Cardiac muscle cell (in vitro differentiated cells and primary cell): ENCODE data around the gene DNAJB12. TPM values are rescaled to one million over a fixed set of nuclear protein-coding genes. Genes with fewer than 3 reads are reported as not detected.
"Not testable (repeated sequence)": the region's sequence is repeated elsewhere in the genome, so short reads cannot be mapped to it uniquely, and the experiment has no call there.

Experiments used
- DNase-seq, 2 donors: peaks; one replicate each; pipeline versions ENCODE4 v3.0.0 to v3.0.0-alpha.2; 2010 to 2017; ENCODE audit warnings: low read depth in 1 of 2, low spot score in 1 of 2
- H3K27ac ChIP-seq: fragments of 200-600 bp; sonication (generic); 2 replicates; pipeline ENCODE4 v1.5.1; 2016
- H3K27me3 ChIP-seq: fragments of 200-600 bp; sonication (generic); 2 replicates; pipeline ENCODE4 v1.6.0; 2016; ENCODE audit warnings: control low read depth
- H3K36me3 ChIP-seq: fragments of 200-600 bp; sonication (generic); 2 replicates; pipeline ENCODE4 v1.5.1; 2016; ENCODE audit warnings: control low read depth
- H3K4me1 ChIP-seq: fragments of 200-600 bp; sonication (generic); 2 replicates; pipeline ENCODE4 v1.8.1; 2017; ENCODE audit warnings: low read depth, mild to moderate bottlenecking, mixed run types
- H3K4me3 ChIP-seq: fragments of 200-600 bp; sonication (generic); 2 replicates; pipeline ENCODE4 v1.5.1; 2016; ENCODE audit warnings: mild to moderate bottlenecking
- H3K9me3 ChIP-seq: fragments of 200-600 bp; sonication (generic); 2 replicates; pipeline ENCODE4 v1.5.1; 2017; ENCODE audit warnings: low read depth, mild to moderate bottlenecking, control low read depth
- CTCF ChIP-seq: IDR thresholded peaks from 2 replicates; pipeline ENCODE4 v1.5.1; 2012; ENCODE audit warnings: low read depth, mild to moderate bottlenecking, low read length
- polyA plus RNA-seq: library from polyadenylated mRNA; unstranded; fragments of >200 nt; fragmentation: Nextera tagmentation; extraction: Ambion mirVana; gene quantifications from 2 replicates; pipeline ENCODE4 v1.2.1, GENCODE V29; 2016
- total RNA-seq: library from RNA; depleted of rRNA; stranded (reverse); fragments of >200 nt; gene quantifications from 2 replicates; pipeline ENCODE4 v1.2.3, GENCODE V29; 2016

DNAJB12 gene
- total and polyA plus RNA-seq, 2 experiments from 2014 or later: 23.8 to 32.0 TPM

DNA sequence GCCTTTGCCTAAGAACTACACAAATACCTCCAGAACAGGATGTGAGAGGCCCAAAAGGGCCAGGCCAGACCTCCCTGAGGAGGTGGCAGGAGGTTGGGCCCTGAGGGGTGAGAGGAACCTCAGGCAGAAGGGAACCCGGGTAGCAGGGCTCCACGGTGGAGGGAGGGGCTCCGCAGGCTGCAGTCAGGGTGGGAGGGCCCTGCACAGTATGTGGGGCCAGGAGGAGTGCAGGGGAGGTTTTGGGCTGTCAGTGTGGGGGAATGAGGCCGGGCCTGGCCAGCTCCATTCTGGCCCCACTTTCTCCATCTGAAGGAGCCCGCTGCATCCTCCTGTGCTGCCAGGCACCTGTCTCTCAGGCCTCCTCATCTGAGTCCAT lies 25.9 kb downstream of the DNAJB12 start:
- Histone ChIP-seq H3K4me3 (no peak overlapping the region), H3K4me1 (peaks cover 61% of the 10 kb centered on the region), H3K9me3 (no peaks in the 10 kb centered on the region), H3K36me3 (no peaks in the 10 kb centered on the region), H3K27ac (peak overlapping the region; percentile 69), H3K27me3 (no peaks in the 10 kb centered on the region)
- DNase-seq: no peak
- TF ChIP-seq CTCF: no peak

- Histone ChIP-seq H3K27ac (peak overlapping the region; percentile 69), H3K4me1 (peaks cover 57% of the 10 kb centered on the region), H3K36me3 (no peaks in the 10 kb centered on the region), H3K4me3 (no peak overlapping the region), H3K9me3 (no peaks in the 10 kb centered on the region), H3K27me3 (no peaks in the 10 kb centered on the region)
- peak; percentile 79 to 81 for DNase-seq
- TF ChIP-seq CTCF: peak; percentile 72
Measured at GRCh38 chr10:72328045-72328828, 26.5 kb downstream of the DNAJB12 start.

DNA sequence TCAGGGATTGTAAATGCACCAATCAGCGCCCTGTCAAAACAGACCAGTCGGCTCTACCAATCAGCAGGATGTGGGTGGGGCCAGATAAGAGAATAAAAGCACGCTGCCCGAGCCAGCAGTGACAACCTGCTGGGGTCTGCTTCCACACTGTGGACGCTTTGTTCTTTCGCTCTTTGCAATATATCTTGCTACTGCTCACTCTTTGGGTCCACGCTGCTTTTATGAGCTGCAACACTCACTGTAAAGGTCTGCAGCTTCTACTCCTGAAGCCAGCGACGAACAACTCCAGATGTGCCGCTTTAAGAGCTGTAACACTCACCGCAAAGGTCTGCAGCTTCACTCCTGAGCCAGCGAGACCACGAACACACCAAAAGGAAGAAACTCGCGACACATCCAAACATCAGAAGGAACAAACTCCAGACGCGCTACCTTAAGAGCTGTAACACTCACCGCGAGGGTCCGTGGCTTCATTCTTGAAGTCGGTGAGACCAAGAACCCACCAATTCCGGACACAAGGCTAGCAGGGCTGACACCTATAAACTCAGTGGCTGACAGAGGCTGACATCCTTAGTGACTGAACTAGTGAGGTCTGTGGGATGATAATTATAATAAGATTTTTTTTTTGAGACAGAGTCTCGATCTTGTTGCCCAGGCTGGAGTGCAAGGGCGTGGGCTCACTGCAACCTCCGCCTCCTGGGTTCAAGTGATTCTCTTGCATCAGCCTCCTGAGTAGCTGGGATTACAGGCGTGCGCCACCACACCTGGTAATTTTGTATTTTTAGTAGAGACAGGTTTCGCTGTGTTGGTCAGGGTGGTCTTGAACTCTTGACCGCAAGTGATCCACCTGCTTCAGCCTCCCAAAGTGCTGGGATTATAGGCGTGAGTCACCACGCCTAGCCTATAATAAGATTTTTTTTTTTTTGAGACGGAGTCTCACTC lies 27.8 kb downstream of the DNAJB12 start:
- H3K27ac ChIP-seq, DNase-seq, H3K27me3 ChIP-seq, H3K9me3 ChIP-seq, H3K36me3 ChIP-seq, H3K4me3 ChIP-seq: not testable (repeated sequence)
- peaks cover 50% of the 10 kb centered on the region for H3K4me1 ChIP-seq

DNA sequence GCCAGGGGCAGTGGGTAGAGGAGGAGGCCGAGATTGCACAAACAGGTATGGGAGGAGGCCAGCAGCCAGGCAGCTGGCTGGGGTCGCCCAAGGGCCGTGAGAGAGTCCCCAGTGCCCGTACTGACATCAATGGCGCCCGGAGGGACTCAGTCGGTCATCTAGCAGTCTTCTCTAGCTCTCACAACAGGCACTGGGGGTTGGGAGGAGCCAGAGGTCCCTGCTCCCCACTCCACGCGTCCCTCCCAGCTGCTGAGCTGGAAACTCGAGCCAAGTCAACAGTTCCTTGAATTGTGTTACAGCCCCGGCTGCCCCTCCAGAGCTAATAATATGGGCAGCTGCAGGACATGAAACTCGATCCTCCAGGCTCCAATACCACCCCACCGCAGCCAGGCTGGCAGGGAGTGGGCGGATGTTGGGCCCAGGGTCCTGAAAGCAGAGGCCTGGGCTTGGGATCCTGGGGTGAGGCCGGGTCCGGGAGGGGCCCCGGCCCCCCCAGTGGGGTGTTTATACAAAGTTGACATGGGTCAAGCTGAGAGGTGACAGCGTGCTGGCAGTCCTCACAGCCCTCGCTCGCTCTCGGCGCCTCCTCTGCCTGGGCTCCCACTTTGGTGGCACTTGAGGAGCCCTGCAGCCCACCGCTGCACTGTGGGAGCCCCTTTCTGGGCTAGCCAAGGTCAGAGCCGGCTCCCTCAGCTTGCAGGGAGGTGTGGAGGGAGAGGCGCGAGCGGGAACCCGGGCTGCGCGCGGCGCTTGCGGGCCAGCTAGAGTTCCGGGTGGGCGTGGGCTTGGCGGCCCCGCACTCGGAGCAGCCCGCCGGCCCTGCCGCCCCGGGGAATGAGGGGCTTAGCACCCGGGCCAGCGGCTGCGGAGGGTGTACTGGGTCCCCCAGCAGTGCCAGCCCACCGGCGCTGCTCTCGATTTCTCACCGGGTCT lies 29.2 kb downstream of the DNAJB12 start:
- not testable (repeated sequence) for H3K9me3 ChIP-seq, H3K36me3 ChIP-seq, H3K27me3 ChIP-seq, H3K4me3 ChIP-seq
- DNase-seq: peak; percentile 80 to 82
- peak overlapping the region; percentile 86 for H3K27ac ChIP-seq
- H3K4me1 ChIP-seq: peaks cover 54% of the 10 kb centered on the region

GRCh38 chr10:72323771-72324191 lies 30.9 kb downstream of the DNAJB12 start:
- Histone ChIP-seq H3K27me3 (no peaks in the 10 kb centered on the region), H3K36me3 (no peaks in the 10 kb centered on the region), H3K4me1 (peaks cover 56% of the 10 kb centered on the region), H3K27ac (no peak overlapping the region), H3K9me3 (no peaks in the 10 kb centered on the region), H3K4me3 (no peak overlapping the region)
- no peak for TF ChIP-seq CTCF
- no peak for DNase-seq

DNA sequence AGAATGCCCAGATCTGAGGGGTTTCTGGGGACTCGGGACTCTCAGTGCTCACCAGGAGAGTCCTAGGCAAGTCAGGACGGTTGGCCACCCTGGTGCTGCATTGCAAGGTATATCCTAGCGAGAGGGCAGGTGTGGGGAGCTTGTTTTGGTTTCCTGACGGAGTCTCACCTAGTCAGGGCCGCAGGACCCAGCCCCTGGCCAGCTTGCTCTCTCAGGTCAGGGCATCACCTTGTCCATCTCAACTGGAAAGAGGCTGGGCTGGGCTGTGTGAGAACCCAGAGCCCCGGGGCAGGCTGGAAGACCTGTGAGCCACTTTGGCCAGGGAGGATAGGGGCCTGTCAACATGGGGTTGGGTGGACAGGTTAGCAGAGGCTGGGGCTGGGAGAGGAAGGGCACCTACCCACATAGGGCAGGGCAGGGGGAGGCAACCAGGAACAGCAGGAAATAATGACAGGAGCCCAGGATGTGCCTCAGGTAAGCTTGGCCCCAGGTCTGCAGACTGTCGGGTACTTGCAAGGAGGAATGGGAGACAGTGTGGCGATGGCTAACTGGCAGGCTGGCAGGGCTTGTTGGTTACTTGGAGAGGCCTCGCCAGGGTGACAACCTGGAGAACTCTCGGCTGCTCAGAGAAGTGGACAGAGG lies 31.5 kb downstream of the DNAJB12 start:
- Histone ChIP-seq H3K27me3 (no peaks in the 10 kb centered on the region), H3K27ac (peak overlapping the region; percentile 76), H3K9me3 (no peaks in the 10 kb centered on the region), H3K4me1 (peaks cover 53% of the 10 kb centered on the region), H3K36me3 (no peaks in the 10 kb centered on the region), H3K4me3 (no peak overlapping the region)
- no peak for DNase-seq
- TF ChIP-seq CTCF: no peak
